NCI-H446 (cell line): ENCODE measurements around the gene MSH2.

Source experiments
- DNase-seq, 2 experiments: peaks; one replicate each; lab custom pipeline; 2025; lab: John Stamatoyannopoulos, UW

Gene MSH2

GRCh38 chr2:47508641-47509040, 105.7 kb downstream of the MSH2 start:
- DNase-seq = no peak

- no peak for DNase-seq
These were observed 106.3 kb downstream of the MSH2 start for GRCh38 chr2:47509250-47509649.

DNA sequence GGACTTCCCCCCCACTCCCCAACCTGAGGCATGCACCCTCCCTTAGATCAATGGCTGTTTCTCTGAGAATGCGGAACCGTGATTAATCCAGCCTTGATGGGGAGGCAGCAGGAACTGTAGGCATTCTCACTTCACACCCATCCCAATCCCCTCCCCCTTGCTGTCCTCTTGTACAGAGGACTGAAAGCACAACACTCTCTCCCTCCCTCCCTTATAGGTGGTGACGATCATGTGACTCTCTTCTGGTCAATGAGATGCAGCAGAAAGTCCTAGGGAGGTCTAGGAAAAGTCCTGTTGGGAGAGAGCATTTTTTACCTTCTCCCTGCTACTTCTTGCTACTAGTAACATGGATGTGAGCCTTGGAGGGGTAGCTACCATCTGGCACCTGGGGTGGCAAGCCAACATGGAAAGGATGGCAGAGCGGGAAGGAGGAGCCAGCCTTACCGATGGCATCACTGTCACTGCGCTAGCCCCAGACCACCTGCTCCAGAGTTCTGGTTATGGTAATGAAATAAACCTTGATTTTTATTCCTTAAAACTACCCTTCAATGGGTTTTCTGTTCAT, 106.9 kb downstream of the MSH2 start:
- DNase-seq = no peak

DNA sequence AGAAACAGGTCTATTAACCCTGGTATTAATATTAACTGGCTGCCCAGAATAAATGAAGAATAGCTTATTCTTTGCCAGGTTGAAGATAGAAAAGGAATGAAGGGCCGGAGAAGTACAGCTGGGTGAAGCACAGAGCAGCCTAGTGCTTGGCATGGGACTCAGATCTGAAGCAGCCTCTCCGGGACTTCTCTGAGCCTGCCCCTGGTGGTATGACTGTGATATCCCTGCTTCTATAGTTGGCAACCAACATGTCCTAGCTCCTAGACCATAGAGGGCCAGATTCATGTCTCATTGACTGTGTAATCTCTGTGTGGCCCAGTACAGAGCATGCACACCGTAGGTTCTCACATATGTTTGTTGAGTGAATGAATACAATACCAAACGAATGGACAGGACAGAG, 107.8 kb downstream of the MSH2 start:
- DNase-seq = no peak

DNA sequence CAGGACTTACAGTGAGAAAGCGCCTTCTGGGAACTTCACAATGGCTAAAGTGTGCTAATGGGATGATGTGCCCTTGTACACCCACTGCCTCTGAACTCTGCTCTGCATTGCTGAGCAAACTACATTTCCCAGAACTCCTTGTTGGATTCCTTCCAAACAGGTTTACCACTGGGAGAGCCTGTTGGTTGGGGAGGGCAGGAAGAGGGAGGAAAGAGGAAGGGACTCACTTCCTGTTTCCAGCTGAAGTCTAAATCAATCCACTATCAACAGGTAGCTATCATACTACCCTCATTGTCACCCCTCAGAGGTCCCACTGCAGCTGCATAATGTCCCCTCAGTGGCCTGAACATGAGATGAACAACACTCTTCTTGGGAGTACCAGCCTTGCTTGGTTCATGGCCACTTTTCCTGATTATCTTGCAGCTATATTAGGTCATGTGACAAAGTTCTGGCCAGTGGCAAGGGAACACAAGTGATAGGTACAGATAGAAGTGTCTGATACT, 109.7 kb downstream of the MSH2 start:
- DNase-seq = peak in 1 of 2 experiments; percentile 19

GRCh38 chr2:47513981-47514520, 111.1 kb downstream of the MSH2 start:
- DNase-seq = no peak

- DNase-seq = no peak
These were observed 113.6 kb downstream of the MSH2 start for GRCh38 chr2:47516360-47517104.

DNA sequence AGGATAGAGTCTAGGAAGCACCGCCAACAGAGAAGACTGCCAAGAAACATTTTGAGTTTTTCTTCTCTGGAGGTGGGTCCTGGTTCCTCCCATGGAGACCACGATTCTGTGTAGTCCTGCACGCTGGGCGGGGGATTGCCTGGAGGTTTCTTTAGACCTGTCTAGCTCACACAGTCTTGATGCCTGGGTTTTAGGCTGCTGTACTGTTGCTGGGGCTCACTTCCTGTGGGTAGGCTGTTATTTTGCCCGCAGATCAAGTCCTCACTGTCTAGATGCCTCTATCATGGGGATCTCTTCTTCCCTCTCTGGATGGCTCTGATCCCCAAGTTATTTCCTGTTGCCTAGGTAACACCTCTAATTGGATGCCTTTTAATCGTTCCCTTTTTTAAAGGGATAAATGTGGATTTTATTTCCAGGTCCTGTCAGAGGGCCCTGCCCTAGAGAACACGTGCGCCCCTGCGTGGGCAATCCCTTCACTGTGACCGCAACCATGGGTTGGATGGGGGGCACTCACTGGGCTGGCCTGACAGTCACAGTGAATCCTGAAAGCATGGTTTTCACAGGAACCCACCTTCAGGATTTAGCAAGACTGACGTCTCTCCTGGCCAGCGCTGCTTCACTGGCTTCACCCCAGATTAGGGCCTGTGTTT, 115.7 kb downstream of the MSH2 start:
- DNase-seq = no peak

DNA sequence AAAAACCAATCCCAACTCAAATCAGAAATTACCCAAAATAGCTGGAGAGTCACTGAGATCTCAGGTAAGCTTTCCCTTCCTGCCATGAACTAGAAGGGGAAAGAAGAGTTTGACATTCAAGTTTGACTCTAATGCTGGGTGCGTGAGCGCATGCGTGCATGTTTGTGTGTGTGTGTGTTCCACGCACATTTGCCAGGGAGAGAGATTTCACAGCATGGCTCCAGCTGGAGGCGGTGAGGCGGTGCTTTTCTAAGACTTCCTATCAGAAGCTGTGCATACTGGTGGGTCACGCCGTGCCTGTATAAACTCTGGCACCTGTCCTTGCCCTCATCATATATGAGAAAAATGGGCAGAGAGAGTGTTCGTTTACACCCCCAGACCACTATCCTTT, 116.2 kb downstream of the MSH2 start:
- no peak for DNase-seq

- DNase-seq = no peak
These were observed 116.8 kb downstream of the MSH2 start for GRCh38 chr2:47519604-47520301.

GRCh38 chr2:47520302-47520630, 117.3 kb downstream of the MSH2 start:
- DNase-seq = peak in 1 of 2 experiments; percentile 20

DNA sequence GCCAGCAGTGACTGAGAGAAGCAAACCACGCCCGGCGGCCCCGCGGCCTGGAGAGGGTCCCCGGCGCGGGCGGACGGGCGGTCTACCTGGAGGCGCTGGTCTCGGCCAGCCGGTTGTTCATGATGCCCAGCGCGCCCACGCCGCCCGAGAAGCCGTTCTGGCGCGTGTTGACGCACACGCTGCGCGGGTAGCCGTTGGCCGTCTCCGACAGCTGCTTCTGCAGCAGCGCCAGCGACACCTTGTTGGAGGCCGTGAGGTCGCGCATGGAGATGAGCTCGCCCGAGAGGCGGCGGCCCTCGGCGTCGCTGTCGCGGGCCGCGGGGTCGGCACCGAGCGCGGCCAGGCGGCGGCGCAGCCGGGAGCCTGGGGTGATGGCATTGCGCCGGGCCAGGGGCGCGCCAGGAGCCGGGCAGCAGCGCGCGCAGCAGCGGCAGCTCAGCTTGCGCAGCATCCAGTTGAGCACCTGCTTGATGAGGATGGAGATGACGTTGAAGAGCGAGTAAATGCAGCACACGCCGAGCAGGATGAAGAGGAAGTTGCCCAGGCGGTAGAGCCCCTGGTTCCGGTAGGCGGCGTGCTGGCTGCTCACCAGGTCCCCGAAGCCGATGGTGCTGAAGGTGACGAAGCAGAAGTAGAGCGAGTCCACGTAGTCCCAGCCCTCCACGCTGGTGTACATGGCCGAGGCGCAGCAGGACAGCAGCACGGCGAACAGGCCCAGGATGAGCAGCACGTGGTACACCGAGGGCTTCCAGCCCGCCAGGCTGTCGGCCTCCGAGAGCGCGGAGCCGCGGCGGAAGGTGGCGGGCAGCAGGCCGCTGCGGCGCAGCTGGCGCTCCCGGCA, 118.1 kb downstream of the MSH2 start:
- no peak for DNase-seq

GRCh38 chr2:47521666-47522285, 118.8 kb downstream of the MSH2 start:
- no peak for DNase-seq

GRCh38 chr2:47525167-47525566, 122.2 kb downstream of the MSH2 start:
- no peak for DNase-seq

DNA sequence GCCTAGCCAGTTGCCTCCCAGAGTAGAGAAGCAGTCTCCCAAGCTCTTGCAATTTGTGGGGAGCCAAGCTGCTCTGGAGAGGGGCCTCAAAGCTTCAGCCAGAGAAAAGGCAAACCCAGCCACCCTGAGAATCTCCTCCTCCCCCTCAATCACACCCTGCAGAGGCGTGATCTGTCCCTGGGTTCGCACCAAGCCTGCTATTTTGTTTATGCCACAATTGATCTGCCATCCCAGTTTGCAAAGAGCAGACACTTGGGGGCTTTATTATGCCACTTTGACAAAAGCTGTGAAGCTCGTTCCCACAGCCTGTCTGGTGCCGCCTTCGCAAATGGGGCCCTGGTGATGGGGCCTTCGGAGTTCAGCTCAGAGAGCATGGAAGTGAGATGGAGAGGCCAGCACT, 125.5 kb downstream of the MSH2 start:
- DNase-seq = no peak

GRCh38 chr2:47528874-47529273, 125.9 kb downstream of the MSH2 start:
- peak in 1 of 2 experiments; percentile 53 for DNase-seq

- DNase-seq = no peak
These were observed 127.3 kb downstream of the MSH2 start for GRCh38 chr2:47530105-47530760.

DNA sequence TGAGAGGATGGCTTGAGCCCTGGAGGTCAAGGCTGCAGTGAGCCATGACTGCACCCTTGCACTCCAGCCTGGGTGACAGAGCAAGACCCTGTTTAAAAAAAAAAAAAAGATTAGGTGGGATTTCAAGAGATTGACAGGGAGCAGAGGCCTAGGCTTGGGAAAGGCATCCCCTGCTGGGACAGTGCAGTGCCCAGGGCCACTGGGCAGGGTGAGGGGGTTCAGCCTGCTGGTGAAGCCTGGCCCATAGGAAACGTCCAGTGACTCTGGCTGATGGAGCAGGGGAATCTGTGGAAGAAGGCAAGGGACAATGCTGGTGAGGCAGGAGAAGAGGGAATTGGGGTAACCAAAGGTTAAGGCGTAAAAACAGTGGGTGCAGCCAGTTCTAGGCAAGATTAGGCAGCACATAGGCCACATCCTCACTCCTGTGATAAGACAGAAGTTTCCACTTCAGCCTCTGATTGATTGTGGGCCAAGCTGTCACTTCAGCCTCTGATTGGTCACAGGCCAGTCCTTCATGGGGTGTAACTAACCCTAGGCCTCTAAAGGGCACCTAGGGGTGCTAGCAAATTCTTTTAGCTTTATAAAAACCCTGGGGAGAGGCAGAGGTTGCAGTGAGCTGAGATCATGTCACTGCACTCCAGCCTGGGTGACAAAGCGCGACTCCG, 128.6 kb downstream of the MSH2 start:
- DNase-seq = no peak
